HepG2 (cell line): ENCODE data around the gene PRM2. TPM values are rescaled to one million over a fixed set of nuclear protein-coding genes. Genes with fewer than 3 reads are reported as not detected.

Source experiments
- ATF3 ChIP-seq: sonication (generic); formaldehyde crosslinking; IDR thresholded peaks from 2 replicates; pipeline ENCODE4 v1.4.0; 2020; ENCODE audit warnings: missing genetic modification reagents
- BORCS8-MEF2B ChIP-seq: sonication (generic); formaldehyde crosslinking; IDR thresholded peaks from 2 replicates; pipeline ENCODE4 v1.8.0; 2022; ENCODE audit warnings: mild to moderate bottlenecking, missing genetic modification reagents
- EHMT2 ChIP-seq: fragments of 200-600 bp; sonication (generic); IDR thresholded peaks from 2 replicates; pipeline ENCODE4 v1.7.0; 2017; ENCODE audit warnings: antibody characterized with exemption, low read depth, low read length, borderline replicate concordance
- ETV6 ChIP-seq: sonication (generic); formaldehyde crosslinking; conservative IDR thresholded peaks from 2 replicates; pipeline ENCODE4 v1.4.0; 2020; ENCODE audit warnings: missing genetic modification reagents
- JARID2 ChIP-seq: sonication (generic); formaldehyde crosslinking; IDR thresholded peaks from 2 replicates; pipeline ENCODE4 v1.8.1; 2023; ENCODE audit warnings: missing genetic modification reagents, inconsistent platforms; ENCODE audit not compliant: insufficient replicate concordance
- KDM1A ChIP-seq: IDR thresholded peaks from 2 replicates; pipeline ENCODE4 v1.6.1; 2016; ENCODE audit warnings: missing compliant biosample characterization
- MAX ChIP-seq: IDR thresholded peaks from 2 replicates; pipeline ENCODE4 v1.6.1; 2012; ENCODE audit warnings: inconsistent platforms
- RBAK ChIP-seq: sonication (generic); formaldehyde crosslinking; IDR thresholded peaks from 2 replicates; pipeline ENCODE4 v1.5.1; 2020; ENCODE audit warnings: mild to moderate bottlenecking, missing genetic modification reagents
- SNAPC4 ChIP-seq: sonication (generic); formaldehyde crosslinking; IDR thresholded peaks from 2 replicates; pipeline ENCODE4 v1.4.0; 2020; ENCODE audit warnings: mild to moderate bottlenecking, missing genetic modification reagents
- SP1 ChIP-seq, 2 experiments: fragments of 450-650 bp in 1 of 2; sonication (generic) in 1 of 2; formaldehyde crosslinking in 1 of 2; IDR thresholded peaks; 2 replicates each; pipeline versions ENCODE4 v1.4.0 to v1.6.1; 2016 to 2020; ENCODE audit warnings: missing genetic modification reagents in 1 of 2
- TRAFD1 ChIP-seq: sonication (generic); formaldehyde crosslinking; IDR thresholded peaks from 2 replicates; pipeline ENCODE4 v1.5.1; 2020; ENCODE audit warnings: missing genetic modification reagents, mild to moderate bottlenecking, borderline replicate concordance
- UBTF ChIP-seq: sonication (generic); formaldehyde crosslinking; IDR thresholded peaks from 2 replicates; pipeline ENCODE4 v1.4.0; 2020; ENCODE audit warnings: mild to moderate bottlenecking, missing genetic modification reagents
- ZNF362 ChIP-seq: sonication (generic); formaldehyde crosslinking; IDR thresholded peaks from 2 replicates; pipeline ENCODE4 v1.4.0; 2020; ENCODE audit warnings: missing genetic modification reagents, mild to moderate bottlenecking, borderline replicate concordance
- ZNF501 ChIP-seq: sonication (generic); formaldehyde crosslinking; IDR thresholded peaks from 2 replicates; pipeline ENCODE4 v1.5.1; 2020; ENCODE audit warnings: mild to moderate bottlenecking, moderate library complexity, missing genetic modification reagents
- ZNF644 ChIP-seq: IDR thresholded peaks from 2 replicates; pipeline ENCODE4 v1.6.1; 2016; ENCODE audit warnings: low read depth
- ZNF737 ChIP-seq: sonication (generic); formaldehyde crosslinking; IDR thresholded peaks from 2 replicates; pipeline ENCODE4 v1.5.0; 2020; ENCODE audit warnings: missing genetic modification reagents, mild to moderate bottlenecking, borderline replicate concordance
- ZNF891 ChIP-seq: sonication (generic); formaldehyde crosslinking; IDR thresholded peaks from 2 replicates; pipeline ENCODE4 v1.5.0; 2020; ENCODE audit warnings: mild to moderate bottlenecking, missing genetic modification reagents
- ZSCAN29 ChIP-seq: sonication (generic); formaldehyde crosslinking; conservative IDR thresholded peaks from 2 replicates; pipeline ENCODE4 v1.4.0; 2020; ENCODE audit warnings: mild to moderate bottlenecking, missing genetic modification reagents
- polyA plus RNA-seq, 8 experiments: library from polyadenylated mRNA; depleted of rRNA in 3 of 8; stranded (reverse) in 7 of 8; unstranded in 1 of 8; fragments of >200 nt; fragmentation: Illumina TruSeq in 4 of 8; extraction: Trizol in 4 of 8; gene quantifications; 2 replicates each; pipeline versions ENCODE4 v1.2.1 to v1.2.3, GENCODE V29; 2011 to 2016; ENCODE audit warnings: low read depth in 4 of 8, missing spikeins in 1 of 8, mixed read lengths in 1 of 8; ENCODE audit not compliant: insufficient read depth in 1 of 8
- total RNA-seq, 5 experiments: library from RNA; depleted of rRNA; stranded (reverse); fragments of >200 nt; fragmentation: Illumina TruSeq; extraction: Trizol; gene quantifications; 2 replicates each; pipeline ENCODE4 v1.2.3, GENCODE V29; 2016; ENCODE audit warnings: low read depth in 1 of 5

Gene PRM2
- total and polyA plus RNA-seq, 2 of the 13 experiments (the other 11 are each of a cell fraction or from before 2014, with no cell fraction given) = 0.54 TPM; not detected in 1

- 0 out of 2 replicates have a peak, but pooled peaks have one; percentile 37 for TF ChIP-seq TRAFD1
- TF ChIP-seq BORCS8-MEF2B = peak; percentile 41; the same call in 1 of the 2 replicates
- no peak for TF ChIP-seq RBAK (CRISPR knock-in tag)
- TF ChIP-seq ZNF891 (CRISPR knock-in tag) = no peak
- peak; percentile 21 for TF ChIP-seq JARID2 (CRISPR knock-in tag)
- peak; percentile 23; the same call in 1 of the 2 replicates for TF ChIP-seq ZNF501 (CRISPR knock-in tag)
- TF ChIP-seq ZNF737 (CRISPR knock-in tag) = peak; percentile 20; the same call in 1 of the 2 replicates
- no peak for TF ChIP-seq ETV6 (CRISPR knock-in tag)
- TF ChIP-seq SNAPC4 (CRISPR knock-in tag) = no peak
- TF ChIP-seq ZSCAN29 (CRISPR knock-in tag) = no peak
- TF ChIP-seq ZNF644 (CRISPR knock-in tag) = no peak
- TF ChIP-seq ATF3 (CRISPR knock-in tag) = no peak
- no peak; the same call in 1 of the 2 replicates for TF ChIP-seq MAX
- no peak for TF ChIP-seq UBTF (CRISPR knock-in tag)
- no peak for TF ChIP-seq EHMT2
- 0 out of 2 replicates have a peak, but pooled peaks have one; percentile 10 for TF ChIP-seq ZNF362 (CRISPR knock-in tag)
- TF ChIP-seq SP1 (IDR thresholded peaks at IDR 0.05) = no peak
- no peak for TF ChIP-seq SP1 (CRISPR knock-in tag; IDR thresholded peaks at IDR 0.05)
- 0 out of 2 replicates have a peak, but pooled peaks have one; percentile 6 for TF ChIP-seq KDM1A
Observed at GRCh38 chr16:11250091-11250785, 26.0 kb downstream of the PRM2 start (continued).
